HL-60 (cell line): Measurements from ENCODE around the gene ARHGAP18.

Experiments used
- GABPA ChIP-seq: IDR thresholded peaks from 2 replicates; pipeline ENCODE4 v1.6.1; 2012; ENCODE audit warnings: low read depth
- POLR2AphosphoS5 ChIP-seq: IDR thresholded peaks from 2 replicates; pipeline ENCODE4 v1.6.1; 2012; ENCODE audit warnings: low read depth
- SPI1 ChIP-seq: IDR thresholded peaks from 2 replicates; pipeline ENCODE4 v1.6.1; 2012; ENCODE audit warnings: low read depth, mild to moderate bottlenecking, borderline replicate concordance
- TF ChIP-seq, protein P1 (sequence below): IDR thresholded peaks from one replicate; pipeline ENCODE4 v1.5.1; 2011; ENCODE audit warnings: low read length, control low read depth, inconsistent platforms; ENCODE audit not compliant: insufficient read depth
- TF ChIP-seq, protein P2 (sequence below): IDR thresholded peaks from 2 replicates; pipeline ENCODE4 v1.6.1; 2012; ENCODE audit warnings: low read depth; ENCODE audit not compliant: insufficient replicate concordance

DNA sequence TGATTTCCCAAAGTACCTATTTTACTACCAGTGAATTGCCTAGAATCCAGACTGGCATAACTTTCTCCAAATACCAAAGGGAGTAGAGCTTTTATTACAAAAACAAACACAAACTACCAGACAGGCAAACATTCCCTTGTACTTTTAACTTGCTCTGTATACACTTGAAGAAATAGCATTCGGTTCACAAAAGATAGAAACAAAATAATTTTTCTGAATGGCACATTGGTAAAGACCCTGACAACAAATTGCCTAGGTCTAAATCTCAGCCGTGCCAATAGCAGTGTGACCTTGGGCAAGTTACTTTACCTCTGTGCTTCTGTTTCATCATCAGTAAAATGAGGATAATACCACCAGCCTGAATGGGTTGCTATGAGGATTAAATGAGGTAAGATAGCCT is 15.9 kb downstream of the ARHGAP18 start:
- TF ChIP-seq, protein P1, sequence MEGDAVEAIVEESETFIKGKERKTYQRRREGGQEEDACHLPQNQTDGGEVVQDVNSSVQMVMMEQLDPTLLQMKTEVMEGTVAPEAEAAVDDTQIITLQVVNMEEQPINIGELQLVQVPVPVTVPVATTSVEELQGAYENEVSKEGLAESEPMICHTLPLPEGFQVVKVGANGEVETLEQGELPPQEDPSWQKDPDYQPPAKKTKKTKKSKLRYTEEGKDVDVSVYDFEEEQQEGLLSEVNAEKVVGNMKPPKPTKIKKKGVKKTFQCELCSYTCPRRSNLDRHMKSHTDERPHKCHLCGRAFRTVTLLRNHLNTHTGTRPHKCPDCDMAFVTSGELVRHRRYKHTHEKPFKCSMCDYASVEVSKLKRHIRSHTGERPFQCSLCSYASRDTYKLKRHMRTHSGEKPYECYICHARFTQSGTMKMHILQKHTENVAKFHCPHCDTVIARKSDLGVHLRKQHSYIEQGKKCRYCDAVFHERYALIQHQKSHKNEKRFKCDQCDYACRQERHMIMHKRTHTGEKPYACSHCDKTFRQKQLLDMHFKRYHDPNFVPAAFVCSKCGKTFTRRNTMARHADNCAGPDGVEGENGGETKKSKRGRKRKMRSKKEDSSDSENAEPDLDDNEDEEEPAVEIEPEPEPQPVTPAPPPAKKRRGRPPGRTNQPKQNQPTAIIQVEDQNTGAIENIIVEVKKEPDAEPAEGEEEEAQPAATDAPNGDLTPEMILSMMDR, result no peak
- TF ChIP-seq POLR2AphosphoS5, result no peak
- TF ChIP-seq, protein P2, sequence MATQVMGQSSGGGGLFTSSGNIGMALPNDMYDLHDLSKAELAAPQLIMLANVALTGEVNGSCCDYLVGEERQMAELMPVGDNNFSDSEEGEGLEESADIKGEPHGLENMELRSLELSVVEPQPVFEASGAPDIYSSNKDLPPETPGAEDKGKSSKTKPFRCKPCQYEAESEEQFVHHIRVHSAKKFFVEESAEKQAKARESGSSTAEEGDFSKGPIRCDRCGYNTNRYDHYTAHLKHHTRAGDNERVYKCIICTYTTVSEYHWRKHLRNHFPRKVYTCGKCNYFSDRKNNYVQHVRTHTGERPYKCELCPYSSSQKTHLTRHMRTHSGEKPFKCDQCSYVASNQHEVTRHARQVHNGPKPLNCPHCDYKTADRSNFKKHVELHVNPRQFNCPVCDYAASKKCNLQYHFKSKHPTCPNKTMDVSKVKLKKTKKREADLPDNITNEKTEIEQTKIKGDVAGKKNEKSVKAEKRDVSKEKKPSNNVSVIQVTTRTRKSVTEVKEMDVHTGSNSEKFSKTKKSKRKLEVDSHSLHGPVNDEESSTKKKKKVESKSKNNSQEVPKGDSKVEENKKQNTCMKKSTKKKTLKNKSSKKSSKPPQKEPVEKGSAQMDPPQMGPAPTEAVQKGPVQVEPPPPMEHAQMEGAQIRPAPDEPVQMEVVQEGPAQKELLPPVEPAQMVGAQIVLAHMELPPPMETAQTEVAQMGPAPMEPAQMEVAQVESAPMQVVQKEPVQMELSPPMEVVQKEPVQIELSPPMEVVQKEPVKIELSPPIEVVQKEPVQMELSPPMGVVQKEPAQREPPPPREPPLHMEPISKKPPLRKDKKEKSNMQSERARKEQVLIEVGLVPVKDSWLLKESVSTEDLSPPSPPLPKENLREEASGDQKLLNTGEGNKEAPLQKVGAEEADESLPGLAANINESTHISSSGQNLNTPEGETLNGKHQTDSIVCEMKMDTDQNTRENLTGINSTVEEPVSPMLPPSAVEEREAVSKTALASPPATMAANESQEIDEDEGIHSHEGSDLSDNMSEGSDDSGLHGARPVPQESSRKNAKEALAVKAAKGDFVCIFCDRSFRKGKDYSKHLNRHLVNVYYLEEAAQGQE, result no peak
- no peak for TF ChIP-seq GABPA
- TF ChIP-seq SPI1, result no peak
